Endometrium (tissue), 2 donors: ENCODE measurements around the gene DEGS1.
"Not testable (repeated sequence)": the region's sequence is repeated elsewhere in the genome, so short reads cannot be mapped to it uniquely, and the experiment has no call there.

ENCODE experiments used
- FAIRE-seq: peaks from 2 replicates; lab custom pipeline; 2012; peaks lifted over from hg19 to GRCh38; lab: Jason Lieb, UNC
- donor health status: control.
- donor health status: control.

Gene DEGS1

DNA sequence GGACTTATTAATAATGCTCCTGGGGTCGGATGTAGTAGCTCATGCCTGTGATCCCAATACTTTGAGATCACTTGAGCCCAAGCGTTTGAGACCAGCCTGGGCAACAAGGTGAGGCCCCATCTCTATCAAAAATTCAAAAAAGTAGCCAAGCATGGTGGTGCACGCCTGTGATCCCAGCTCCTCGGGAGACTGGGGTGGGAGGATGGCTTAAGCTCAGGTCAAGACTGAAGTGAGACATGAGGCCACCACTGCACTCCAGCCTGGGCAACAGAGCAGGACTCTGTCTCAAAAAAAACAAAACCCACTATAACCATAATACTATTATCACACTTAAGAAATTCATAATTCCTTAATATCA, 1.6 kb upstream of the DEGS1 start:
- FAIRE-seq, result no peak

DNA sequence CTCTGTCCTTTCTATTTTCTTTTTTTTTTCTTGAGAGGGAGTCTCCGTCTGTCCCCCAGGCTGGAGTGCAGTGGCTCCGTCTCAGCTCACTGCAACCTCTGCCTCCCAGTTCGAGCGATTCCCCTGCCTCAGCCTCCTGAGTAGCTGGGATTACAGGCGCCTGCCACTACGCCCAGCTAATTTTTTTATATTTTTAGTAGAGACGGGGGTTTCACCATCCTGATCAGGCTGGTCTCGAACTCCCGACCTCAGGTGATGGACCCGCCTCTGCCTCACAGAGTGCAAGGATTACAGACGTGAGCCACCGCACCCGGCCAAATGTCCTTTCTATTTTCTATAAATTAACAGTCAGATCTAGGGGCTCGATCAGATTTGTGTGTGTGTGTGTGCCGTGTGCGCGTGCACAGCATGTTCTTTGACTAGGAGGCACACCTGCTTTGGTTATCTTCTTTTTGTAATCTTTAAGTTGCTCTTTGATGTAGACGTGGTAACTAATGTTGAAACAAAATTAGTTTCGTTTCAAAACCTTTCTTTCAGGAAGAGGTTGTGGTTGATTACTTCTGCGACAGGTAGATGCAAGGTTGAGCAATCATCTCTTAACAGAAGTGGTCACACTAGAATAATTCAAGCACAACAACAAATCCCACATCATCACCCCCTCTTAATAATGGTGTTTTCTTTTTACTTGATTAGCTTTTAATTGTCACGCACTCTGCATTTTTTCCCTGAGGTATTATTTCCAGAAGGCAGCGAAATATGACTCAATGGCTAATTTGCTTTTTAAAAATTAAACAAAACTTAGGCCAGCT, 779 bp upstream of the DEGS1 start:
- no peak for FAIRE-seq

DNA sequence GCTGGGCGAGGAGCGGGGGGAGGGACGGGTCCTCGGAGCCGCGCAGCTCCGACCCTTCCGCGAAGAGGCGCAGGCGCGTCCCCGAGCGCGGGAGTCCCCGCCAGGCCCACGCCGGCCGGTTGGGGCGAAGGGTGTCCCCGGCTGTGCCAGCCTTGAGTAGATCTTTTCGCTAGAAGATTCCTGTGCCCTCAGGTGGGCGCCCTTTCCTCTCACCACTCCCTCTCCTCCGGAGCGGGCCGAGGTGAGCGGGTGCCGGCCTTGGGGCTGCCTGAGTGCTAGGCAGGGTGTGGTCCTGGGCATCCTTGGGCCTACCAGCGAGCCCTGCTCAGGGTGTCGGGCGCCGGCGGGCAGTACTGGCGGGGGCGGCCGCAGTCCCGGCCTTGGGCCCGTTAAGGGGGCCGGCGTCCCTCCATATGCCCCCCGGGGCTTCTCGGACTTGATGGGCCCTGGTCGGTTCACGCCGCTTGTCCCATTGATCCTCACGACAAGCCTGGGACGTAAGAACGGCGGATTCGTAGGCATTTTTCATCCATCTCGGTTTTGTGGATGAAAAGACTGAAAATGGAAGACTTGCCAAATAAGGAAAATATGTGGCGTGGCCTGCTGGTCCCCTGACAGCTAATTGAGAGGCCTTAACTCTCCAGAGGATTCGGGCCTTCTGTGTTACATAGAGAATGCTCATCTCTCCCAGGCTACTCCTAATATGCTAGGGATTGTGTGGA, 712 bp downstream of the DEGS1 start:
- no peak for FAIRE-seq

DNA sequence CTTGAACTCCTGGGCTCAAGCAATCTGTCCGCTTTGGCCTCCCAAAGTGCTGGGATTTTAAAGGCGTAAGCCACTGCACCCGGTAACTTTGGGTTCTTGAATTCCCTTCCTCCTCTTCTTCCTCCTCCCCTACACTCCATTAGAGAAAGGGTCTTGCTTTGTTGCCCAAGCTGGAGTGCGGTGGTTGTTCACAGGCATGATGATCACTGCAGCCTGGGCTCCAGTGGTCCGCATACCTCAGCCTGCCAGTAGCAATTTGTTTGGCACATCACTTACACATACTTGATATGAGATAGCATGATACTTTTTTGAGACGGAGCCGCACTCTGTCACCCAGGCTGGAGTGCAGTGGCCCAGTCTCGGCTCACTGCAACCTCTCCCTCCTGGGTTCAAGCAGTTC, 2.2 kb downstream of the DEGS1 start:
- FAIRE-seq, result no peak

DNA sequence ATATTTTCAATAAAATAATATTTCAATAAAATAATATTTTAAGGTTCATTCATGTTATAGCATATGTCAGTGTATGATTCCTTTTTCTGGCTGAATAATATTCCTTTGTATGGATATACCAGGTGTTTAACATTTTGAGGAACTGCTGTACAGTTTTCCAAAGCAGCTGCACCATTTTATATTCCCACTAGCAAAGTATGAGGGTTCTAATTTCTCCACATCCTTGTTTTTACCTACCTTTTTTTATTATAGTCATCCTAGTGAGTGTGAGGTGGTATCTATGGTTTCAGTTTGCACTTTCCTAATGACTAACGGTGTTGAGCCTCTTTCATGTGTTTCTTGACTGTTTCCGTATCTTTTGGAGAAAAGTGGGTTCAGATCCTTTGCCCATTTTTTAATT, 5.2 kb downstream of the DEGS1 start:
- no peak for FAIRE-seq

DNA sequence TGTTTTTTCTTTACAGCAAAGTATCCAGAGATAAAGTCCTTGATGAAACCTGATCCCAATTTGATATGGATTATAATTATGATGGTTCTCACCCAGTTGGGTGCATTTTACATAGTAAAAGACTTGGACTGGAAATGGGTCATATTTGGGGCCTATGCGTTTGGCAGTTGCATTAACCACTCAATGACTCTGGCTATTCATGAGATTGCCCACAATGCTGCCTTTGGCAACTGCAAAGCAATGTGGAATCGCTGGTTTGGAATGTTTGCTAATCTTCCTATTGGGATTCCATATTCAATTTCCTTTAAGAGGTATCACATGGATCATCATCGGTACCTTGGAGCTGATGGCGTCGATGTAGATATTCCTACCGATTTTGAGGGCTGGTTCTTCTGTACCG, 6.5 kb downstream of the DEGS1 start:
- FAIRE-seq, result no peak

DNA sequence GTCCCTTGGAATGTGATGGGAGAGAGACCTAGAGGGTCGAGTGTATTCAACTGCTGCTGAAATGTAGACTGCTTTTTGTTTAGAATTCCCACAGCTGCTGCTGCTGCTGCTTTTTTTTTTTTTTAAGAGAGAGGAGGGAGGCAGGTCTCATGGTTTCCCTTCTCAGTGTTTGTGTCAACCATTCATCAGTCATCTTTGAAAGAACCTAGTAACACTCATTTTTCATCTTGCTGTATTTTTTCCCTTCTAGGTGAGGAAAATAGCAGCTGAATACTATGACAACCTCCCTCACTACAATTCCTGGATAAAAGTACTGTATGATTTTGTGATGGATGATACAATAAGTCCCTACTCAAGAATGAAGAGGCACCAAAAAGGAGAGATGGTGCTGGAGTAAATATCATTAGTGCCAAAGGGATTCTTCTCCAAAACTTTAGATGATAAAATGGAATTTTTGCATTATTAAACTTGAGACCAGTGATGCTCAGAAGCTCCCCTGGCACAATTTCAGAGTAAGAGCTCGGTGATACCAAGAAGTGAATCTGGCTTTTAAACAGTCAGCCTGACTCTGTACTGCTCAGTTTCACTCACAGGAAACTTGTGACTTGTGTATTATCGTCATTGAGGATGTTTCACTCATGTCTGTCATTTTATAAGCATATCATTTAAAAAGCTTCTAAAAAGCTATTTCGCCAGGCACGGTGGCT, 9.2 kb downstream of the DEGS1 start:
- no peak for FAIRE-seq

DNA sequence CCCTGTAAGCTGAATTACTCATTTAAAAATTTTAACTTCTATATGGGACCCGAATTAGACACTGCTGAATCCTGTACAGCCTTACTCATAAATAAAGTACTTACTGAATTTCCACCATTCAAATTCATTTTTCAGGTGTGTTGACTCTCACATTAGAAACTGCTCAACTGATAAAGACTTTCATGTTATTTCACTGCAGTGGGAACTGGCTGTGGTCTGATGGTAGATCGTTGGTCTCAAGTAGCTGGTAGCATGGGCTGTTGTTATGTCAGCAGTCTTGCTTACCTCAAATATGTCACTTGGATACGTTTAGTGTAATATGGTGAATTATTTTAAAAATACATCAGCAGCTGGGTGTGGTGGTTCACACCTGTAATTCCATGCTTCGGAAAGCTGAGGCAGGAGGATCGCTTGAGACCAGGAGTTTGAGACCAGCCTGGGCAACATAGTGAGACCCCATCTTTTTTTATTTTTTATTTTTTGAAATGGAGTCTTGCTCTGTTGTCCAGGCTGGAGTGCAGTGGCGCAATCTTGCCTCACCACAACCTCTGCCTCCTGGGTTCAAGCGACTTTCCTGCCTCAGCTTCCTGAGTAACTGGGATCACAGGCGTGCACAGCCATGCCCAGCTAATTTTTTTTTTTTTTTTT, 10.4 kb downstream of the DEGS1 start:
- no peak for FAIRE-seq

DNA sequence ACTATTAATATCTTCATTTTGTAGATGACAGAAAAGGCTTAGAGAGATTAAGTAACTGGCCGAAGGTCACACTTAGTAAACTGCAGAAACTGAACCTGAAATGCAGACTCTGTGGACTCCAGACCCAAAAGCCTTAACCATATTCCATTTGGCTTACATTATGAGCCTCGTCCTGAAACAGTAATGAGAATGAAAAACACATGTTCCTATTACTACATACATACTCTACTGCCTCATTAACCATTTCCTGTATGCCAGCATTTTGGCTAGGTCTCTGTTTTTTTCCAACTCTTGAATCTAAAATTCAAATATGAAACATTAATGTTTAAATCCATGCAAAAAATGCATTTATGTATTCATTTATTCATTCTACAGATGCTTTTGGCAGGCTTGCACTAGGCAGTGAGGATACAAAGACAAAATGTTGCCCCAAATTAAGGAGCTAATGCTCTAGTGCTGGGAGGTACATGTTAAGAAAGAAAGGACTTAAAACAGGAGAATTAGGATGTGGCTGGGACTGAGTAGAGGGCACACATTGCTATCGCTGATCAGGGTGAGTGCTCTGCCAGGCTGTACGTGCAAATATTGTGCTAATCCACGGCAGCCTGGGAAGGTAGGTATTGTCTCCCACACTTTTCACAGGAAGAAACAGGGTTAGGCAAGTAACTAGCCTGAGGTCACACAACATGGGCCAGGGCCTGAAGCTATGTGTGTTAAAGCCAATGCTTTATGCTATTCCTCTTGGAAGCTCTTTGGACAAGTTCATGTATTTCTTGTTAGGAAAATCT, 14.0 kb downstream of the DEGS1 start:
- no peak for FAIRE-seq

DNA sequence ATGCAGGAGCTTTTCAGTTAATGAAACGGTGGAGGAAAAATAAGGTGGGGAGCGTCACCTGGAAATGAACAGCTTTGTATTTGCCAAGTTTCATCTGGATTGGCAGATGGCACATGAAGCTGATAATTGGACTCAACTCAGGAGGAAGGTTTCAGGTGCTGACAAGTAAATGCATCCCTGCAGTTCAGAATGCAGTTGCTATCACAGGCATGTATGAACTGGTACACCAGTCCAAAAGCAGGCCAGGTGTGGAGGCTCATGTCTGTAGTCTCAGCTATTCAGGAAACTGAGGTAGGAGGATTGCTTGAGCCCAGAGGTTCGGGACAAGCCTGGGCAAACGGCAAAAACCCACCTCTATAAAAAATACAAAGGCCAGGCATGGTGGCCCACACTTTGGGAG, 15.5 kb downstream of the DEGS1 start:
- FAIRE-seq, result no peak

DNA sequence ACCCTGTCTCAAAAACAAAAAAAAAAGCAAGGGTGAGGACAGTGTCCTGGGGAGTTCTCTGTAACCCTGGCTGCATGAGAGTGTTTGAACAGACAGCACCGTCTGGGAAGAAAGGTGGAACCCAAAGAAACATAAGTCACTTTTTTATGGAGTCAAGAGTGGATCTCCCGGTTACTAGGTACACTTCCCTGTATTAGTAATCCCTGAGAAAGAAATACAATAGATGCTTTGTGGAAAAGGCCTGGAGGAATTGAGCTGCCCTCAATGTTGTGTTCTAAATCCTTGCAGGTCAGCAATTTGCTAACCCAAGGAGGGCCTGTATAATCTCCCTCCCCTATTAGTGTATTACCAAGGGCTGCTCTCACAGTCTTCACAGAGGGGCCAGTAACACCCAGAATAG, 16.6 kb downstream of the DEGS1 start:
- FAIRE-seq, result no peak

DNA sequence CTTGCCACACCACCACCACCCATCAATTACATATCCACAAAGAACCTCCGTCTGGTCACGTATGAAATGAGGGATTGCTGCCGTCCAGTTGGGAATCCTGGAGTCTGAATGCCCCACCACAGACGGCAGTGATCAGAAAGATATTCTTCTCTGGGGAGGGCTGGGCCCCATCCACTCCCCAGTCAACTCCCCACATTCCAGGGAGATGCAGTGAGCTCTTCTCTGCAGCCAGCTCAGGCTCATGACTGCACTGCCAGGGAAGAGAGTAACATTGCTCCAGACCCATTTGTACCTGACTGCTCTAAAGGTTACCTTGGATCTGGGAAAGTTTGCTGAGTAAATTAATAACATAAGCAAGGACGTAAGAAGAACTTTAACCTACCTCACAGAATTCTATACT, 18.3 kb downstream of the DEGS1 start:
- no peak for FAIRE-seq

DNA sequence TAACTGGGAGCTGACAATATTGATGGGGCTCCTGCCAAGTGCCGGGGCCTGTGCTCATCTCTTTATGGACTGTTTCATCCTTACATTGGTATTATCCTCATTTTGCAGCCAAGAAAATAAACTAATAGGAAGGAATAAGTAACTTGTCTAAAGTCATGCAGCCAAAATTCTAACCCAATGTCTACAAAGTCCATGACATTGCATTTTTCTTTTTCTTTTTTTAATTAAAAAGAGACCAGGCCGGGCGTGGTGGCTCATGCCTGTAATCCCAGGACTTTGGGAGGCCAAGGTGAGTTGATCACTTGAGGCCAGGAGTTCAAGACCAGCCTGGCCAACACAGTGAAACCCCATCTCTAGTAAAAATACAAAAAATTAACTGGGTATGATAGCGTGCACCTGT, 18.8 kb downstream of the DEGS1 start:
- no peak for FAIRE-seq

DNA sequence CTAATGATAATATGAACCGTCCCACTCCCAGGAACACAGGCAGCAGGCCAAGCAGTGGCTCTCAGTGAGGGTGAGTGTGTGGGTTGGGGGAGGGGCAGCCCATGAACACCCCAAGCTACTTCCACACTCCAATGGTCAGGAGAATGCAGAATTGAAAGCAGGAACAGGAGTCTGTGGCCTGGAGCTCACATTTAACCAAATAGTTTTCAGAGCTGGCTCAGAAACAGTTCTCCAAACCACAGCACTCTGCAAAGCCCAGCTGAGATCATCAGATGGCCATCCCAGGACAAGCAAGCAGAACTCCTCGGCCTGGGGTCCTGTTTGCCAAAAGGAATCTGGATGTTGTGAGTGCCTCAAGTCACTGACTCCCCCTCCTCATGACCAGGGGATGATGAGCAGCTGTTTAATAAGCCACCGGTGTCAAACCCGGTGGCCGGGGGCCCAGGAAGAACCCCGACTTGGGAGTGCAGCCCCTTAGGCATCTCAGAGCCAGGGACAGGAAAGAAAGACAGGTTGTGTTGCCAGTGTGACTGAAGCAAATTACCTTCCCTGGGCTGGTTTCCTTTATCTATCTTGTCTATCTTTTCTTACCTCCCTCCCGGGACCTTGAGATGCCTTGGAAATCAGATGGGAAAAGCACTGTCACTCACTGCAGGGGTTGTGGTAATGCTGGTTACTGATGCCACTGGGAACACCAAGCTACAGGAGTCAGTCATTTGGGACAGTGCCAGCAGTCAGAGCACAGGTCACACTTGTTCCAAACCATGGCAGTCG, 20.4 kb downstream of the DEGS1 start:
- no peak for FAIRE-seq

DNA sequence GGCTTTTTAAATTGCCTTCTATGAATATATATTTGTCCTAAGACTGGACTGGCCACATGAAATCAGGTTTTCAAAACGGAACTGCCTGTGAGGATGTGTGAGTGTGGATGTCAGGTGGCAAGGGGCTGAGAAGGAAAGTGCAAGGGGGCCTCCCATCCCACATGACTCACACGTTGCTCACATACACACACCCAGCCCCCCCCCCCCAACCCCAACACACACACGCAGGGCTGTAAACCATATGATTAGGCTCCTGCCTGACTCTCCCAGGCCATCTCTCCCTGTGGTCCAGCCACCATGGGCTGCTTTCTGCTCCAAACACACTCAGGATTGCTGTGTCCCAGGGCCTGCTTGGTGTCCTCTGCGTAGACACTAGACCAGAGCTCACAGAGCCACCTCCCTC, 22.4 kb downstream of the DEGS1 start:
- no peak for FAIRE-seq

DNA sequence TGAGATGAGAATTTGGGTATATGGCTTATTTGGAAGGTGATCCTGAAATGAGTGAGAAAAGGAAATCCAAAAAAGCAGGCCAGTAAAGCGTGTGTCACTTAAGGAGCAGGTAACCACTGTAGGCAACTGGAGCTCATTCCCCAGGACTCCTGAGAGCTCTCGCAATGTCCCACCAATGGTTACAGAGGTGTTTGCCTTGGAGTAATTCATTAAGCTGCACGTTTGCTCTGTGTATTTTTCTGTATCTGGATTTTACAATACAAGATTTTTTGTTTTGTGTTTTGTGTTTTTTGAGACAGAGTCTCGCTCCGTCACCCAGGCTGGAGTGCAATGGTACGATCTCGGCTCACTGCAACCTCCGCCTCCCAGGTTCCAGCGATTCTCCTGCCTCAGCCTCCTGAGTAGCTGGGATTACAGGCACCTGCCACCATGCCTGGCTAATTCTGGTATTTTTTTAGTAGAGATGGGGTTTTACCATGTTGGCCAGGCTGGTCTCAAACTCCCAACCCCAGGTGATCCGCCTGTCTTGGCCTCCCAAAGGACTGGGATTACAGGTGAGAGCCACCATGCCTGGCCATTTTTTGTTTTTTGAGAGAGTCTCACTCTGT, 23.0 kb downstream of the DEGS1 start:
- not testable (repeated sequence) for FAIRE-seq

DNA sequence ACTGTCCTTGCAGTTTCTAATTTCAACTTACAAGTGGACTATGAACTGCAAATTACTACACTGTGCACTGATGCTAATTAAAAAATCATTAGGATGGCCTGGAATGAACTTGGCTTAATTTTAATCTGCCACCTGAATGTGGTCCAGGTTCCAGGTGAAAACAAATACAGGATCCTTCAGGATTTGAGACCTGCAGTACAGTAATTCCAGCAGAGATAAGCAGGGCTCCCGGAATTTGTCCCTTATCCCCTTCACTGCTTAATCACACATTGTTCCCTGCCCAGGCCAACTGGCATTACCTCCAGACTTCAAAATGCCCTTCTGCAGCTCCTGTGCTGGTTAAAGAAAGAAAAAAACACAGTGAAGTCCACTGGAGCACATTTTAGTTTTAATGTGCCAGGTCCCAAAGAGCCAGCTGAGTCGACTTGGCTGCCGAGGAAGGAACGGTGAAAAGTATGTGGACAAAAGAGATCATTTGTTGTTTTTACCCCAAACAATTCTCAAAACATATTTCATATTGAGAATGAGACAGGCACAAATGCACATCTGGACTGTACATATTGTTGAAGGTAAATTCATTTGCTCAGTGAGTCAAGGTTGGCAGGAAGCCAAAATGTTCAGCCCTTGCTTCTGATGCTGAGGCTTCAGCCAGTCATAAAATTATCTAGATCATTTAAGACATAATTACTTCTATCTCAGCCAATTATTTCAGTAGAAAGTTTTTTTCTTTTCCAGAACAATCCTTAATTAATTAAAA, 28.3 kb downstream of the DEGS1 start:
- FAIRE-seq, result no peak

DNA sequence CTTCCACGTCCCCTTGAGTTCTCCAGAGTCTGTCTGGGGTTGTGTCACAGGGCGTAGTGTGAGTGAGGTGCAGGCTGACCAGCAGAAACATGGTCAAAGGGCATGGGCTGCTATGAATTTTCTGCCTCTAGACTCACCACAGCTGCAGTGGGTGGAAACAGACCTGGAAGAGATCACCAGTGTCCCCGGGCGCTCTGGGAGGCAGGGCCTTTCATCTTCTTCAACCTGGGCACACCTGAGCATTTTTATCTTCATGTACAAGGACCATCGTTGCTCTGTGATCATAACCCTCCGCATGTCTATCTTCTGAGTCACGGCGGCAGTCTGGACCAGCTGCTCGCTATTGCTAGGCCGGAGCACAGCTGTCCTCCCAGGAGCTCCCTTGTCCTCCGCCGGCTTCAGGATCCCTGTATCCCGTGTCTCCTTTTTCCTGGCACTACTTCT, 29.6 kb downstream of the DEGS1 start:
- FAIRE-seq, result no peak

DNA sequence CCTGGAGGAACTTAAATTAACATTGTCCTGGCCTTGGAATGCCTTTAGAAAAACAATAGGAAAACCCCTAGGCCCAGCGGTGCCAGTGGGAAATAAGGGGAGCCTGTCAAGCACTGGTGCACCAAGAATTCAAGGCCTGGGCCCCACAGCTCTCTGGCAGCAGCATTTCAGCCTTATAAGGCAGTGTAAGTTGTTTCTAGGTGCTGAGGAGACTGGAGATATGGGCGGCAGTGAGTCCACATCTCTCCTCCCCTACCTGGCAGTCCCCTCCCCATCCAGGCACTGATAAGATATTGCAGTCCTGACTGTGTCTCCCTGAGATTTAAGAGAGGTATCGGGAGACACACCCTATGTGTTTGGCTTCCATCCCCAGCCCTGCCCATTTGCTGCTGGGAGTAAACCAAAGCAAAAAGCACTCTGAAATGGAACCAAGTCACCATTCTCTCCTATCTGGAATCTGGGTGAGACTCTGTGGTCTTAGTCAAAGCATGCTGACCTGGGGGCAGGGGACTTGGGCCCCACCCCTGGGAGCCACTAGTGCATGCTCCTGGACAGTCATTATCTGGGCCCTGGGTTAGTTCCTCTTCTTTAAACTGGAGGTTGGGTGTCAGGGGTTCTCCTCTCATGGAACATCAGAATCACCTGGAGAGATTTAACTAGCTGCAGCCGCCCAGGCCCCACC, 30.5 kb downstream of the DEGS1 start:
- FAIRE-seq, result no peak
